ENCODE measurements around the gene BRD3OS. TPM values are rescaled to one million over a fixed set of nuclear protein-coding genes. Genes with fewer than 3 reads are reported as not detected.

BRD3OS gene
- total and polyA plus RNA-seq, 7 donors, result 3.9 to 19.4 (median 11.7) TPM

DNA sequence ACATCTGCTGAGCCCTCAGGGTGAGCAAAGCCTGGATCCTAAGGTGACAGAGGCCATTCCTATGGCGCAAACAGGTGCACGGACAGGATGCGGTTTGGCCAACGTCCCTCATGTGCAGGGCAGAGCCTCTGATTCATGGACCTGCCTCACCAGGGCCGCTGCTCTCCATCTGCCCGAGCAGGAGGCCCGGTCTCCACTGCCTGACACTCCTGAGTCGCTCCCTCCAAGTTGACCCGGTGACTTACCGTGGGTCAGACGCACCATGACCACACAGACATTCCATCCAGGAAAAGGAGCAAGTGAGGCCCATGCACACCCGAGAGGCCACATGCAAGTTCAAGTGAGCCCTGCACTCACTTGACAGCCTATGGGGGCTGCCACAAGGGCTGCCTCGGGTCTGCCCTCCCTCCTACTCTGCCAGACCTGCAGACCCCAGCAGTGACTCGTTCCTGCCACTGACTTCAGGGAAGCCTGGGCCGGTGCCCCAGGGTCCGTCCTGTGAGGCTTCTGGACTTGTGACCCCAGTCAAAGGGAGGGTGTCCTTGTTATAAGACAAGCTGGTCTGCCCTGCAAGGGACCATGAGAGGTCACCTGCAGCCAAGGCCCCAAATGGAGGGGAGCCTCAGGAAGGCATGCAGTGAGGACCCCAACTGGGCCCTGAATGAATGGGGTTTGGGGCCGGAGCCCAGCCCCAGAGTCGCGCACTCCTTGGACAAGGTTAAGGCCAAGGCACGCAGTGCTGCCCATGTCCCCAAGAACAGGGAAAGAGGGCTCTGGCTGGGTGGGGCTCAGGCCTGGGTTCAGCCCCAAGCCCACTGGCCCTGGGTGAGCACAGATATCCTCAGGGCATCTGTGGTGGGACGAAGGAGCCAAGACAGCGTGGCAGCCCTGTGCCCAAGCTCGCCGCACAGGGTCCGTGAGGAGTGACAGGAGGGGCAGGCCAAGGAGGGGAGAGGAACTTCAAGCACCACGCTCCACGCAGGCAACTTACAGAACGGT, 10.1 kb downstream of the BRD3OS start:
- intact Hi-C loops (cut with DNase I), result no loop called here
- no peaks in the 10 kb centered on the region for H3K4me1 ChIP-seq
- H3K27ac ChIP-seq, result no peak overlapping the region
- WGBS, 2 donors, result 93 to 97% methylated on average over 28 of the region's 28 CpGs
- peak; percentile 53 for DNase-seq
- peaks cover 32 to 98% (median 65%) of the 10 kb centered on the region in 4 donors for H3K36me3 ChIP-seq
- peaks cover 0 to 7% (median 2%) of the 10 kb centered on the region in 4 donors for H3K9me3 ChIP-seq
- H3K4me3 ChIP-seq, result no peak overlapping the region
- H3K27me3 ChIP-seq, result no peaks in the 10 kb centered on the region
- TF ChIP-seq POLR2AphosphoS5 (IDR thresholded peaks at IDR 0.05) (no peak), POLR2A (IDR thresholded peaks at IDR 0.05) (no peak)

DNA sequence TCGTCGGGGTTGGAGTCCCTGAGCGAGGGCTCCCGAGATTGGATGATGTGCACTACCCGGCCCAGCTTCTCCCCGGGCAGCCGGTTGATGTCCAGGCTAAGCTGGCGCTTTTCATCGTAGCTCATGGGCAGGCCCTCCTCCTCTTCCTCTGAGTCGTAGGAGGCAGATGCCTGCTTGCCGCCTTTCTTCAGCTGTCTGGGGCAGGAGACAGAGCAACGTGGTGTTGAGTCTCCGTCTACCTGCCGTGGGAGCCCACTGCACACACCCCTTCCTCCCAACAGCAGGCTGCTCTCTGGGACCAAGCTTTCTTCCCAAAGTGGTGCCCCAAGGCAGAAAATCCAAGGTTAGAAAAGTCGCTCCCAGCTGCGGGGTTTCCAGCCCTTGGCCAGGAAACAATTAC, 10.8 kb downstream of the BRD3OS start:
- Histone ChIP-seq H3K36me3 (peaks cover 32 to 98% (median 69%) of the 10 kb centered on the region in 4 donors), H3K4me1 (peaks cover 0 to 5% (median 4%) of the 10 kb centered on the region in 4 donors), H3K4me3 (no peak overlapping the region), H3K9me3 (peaks cover 0 to 7% (median 2%) of the 10 kb centered on the region in 4 donors), H3K27me3 (no peaks in the 10 kb centered on the region), H3K27ac (no peak overlapping the region)
- intact Hi-C loops (cut with DNase I), result no loop called here
- WGBS, 2 donors, result 94% methylated on average over 16 of the region's 16 CpGs
- TF ChIP-seq POLR2AphosphoS5 (IDR thresholded peaks at IDR 0.05) (no peak), POLR2A (IDR thresholded peaks at IDR 0.05) (no peak), EP300 (IDR thresholded peaks at IDR 0.05) (no peak)
- TF ChIP-seq, protein P1, sequence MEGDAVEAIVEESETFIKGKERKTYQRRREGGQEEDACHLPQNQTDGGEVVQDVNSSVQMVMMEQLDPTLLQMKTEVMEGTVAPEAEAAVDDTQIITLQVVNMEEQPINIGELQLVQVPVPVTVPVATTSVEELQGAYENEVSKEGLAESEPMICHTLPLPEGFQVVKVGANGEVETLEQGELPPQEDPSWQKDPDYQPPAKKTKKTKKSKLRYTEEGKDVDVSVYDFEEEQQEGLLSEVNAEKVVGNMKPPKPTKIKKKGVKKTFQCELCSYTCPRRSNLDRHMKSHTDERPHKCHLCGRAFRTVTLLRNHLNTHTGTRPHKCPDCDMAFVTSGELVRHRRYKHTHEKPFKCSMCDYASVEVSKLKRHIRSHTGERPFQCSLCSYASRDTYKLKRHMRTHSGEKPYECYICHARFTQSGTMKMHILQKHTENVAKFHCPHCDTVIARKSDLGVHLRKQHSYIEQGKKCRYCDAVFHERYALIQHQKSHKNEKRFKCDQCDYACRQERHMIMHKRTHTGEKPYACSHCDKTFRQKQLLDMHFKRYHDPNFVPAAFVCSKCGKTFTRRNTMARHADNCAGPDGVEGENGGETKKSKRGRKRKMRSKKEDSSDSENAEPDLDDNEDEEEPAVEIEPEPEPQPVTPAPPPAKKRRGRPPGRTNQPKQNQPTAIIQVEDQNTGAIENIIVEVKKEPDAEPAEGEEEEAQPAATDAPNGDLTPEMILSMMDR (IDR thresholded peaks at IDR 0.05), result no peak
- peak; percentile 52 for DNase-seq

DNA sequence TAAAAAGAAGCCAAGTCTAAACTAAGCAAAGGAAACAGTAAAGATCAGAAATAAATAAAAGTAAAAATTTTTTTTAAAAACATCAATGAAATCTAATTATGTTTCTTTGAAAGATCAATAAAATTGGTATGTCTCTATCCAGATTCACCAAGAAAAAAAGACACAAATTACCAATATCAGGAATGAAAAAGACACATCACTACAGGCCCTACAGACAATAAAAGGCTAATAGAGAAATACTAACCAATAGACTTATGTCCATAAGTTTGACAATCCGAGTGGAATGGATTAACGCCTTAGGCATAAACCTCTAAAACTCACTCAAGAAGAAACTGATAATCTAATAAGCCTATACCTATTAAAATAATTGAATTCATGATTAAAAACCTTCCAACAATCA, 12.4 kb downstream of the BRD3OS start:
- no peak for TF ChIP-seq POLR2AphosphoS5 (IDR thresholded peaks at IDR 0.05)
- TF ChIP-seq, protein P1 (IDR thresholded peaks at IDR 0.05), result no peak
- no peak for TF ChIP-seq EP300 (IDR thresholded peaks at IDR 0.05)
- no peak for TF ChIP-seq POLR2A (IDR thresholded peaks at IDR 0.05)
- 98 to 99% methylated on average over 2 of the region's 2 CpGs for WGBS, 2 donors

DNA sequence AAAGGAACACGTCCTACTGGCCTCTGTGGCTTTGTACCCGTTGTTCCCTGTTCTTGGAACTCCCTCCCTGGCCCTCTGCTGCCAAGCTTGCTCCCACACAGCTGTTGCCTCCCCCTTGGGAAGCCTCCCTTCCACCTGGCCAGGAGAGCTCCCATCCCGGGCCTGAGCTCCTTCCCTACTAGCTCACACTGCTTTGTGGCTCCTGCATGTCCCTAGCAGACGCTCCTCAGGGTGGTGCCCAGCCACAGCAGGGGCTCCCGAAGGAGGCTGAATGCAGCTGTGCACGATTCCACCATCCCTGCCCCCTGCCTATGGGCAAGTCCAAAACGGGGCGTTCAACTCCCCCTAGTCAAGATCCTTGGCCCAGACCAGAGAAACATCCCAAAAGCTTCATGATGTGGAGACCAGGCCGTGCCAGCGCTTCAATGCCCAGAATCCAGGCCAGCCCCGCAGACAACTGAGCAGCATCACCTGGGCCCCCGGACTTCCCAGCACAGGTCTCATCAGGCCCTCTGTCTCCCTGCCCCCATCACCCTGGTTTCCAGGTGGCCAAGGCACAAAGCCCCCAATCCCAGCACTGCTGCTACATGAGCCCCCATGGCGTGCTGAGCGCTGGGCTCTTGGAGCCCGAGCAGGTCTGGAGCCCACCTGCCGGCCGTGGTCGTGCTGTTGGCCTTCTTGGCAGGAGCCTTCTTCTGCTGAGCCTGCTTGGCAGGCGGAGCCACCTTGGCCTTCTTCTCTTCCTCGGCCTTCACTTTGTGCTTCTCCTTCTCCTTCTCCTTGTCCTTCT, 14.3 kb downstream of the BRD3OS start:
- H3K9me3 ChIP-seq, result peaks cover 0 to 7% (median 2%) of the 10 kb centered on the region in 4 donors
- H3K4me1 ChIP-seq, result peaks cover 0 to 8% (median 7%) of the 10 kb centered on the region in 4 donors
- 90 to 95% methylated on average over 20 of the region's 20 CpGs for WGBS, 2 donors
- TF ChIP-seq EP300 (IDR thresholded peaks at IDR 0.05) (no peak), POLR2AphosphoS5 (IDR thresholded peaks at IDR 0.05) (no peak), POLR2A (IDR thresholded peaks at IDR 0.05) (no peak)
- TF ChIP-seq, protein P1 (IDR thresholded peaks at IDR 0.05), result no peak
- H3K36me3 ChIP-seq, result peaks cover 19 to 97% (median 64%) of the 10 kb centered on the region in 4 donors
- H3K27me3 ChIP-seq, result no peaks in the 10 kb centered on the region
- H3K4me3 ChIP-seq, result no peak overlapping the region
- H3K27ac ChIP-seq, result no peak overlapping the region
- DNase-seq, result no peak
- intact Hi-C loops (cut with DNase I), result no loop called here

More for the DNA sequence above, 12.4 kb downstream of the BRD3OS start:
- peaks cover 0 to 8% (median 7%) of the 10 kb centered on the region in 4 donors for H3K4me1 ChIP-seq
- no peak overlapping the region for H3K4me3 ChIP-seq
- intact Hi-C loops (cut with DNase I), result no loop called here
- H3K27ac ChIP-seq, result no peak overlapping the region
- H3K27me3 ChIP-seq, result no peaks in the 10 kb centered on the region
- H3K36me3 ChIP-seq, result peaks cover 36 to 99% (median 72%) of the 10 kb centered on the region in 4 donors
- H3K9me3 ChIP-seq, result peaks cover 0 to 7% (median 2%) of the 10 kb centered on the region in 4 donors
- no peak for DNase-seq
